SK-N-SH (cell line): ENCODE measurements around the gene SSMEM1. TPM values are rescaled to one million over a fixed set of nuclear protein-coding genes. Genes with fewer than 3 reads are reported as not detected.
"Not testable (repeated sequence)": the region's sequence is repeated elsewhere in the genome, so short reads cannot be mapped to it uniquely, and the experiment has no call there.

Experiments
- CTCF ChIA-PET: fragments of 300-600, 350-600 bp; formaldehyde crosslinking; extraction: SDS; loops from one replicate; lab custom pipeline; 2021; lab: Yijun Ruan, JAX
- POLR2A ChIA-PET: fragments of 350-600 bp; sonication (Branson Sonifier 250); formaldehyde crosslinking; extraction: SDS; loops from one replicate; lab custom pipeline; 2020; ENCODE audit warnings: antibody characterized with exemption, inconsistent platforms; lab: Yijun Ruan, JAX
- DNase-seq: peaks from one replicate; pipeline ENCODE4 v3.0.0; 2012
- H2AFZ ChIP-seq: fragments of 200-600 bp; sonication (generic); 2 replicates; pipeline ENCODE4 v1.8.1; 2016; ENCODE audit warnings: antibody characterized with exemption, mild to moderate bottlenecking, low read depth
- H3F3A ChIP-seq: fragments of 200-600 bp; sonication (generic); replicated peaks from 2 replicates; pipeline ENCODE3; 2016; ENCODE audit warnings: antibody characterized with exemption, mild to moderate bottlenecking; ENCODE audit not compliant: insufficient read depth
- H3K27ac ChIP-seq, 2 experiments: fragments of 200-500 bp in 1 of 2; fragments of 200-600 bp in 1 of 2; sonication (Bioruptor generic) in 1 of 2; sonication (generic), shearing (Covaris generic) in 1 of 2; 2 replicates each; pipeline versions ENCODE4 v1.5.1 to v1.6.1; 2014 to 2016; ENCODE audit warnings: low read depth in 2 of 2, inconsistent platforms in 1 of 2, low read length in 1 of 2, mild to moderate bottlenecking in 1 of 2, mixed read lengths in 1 of 2
- H3K27me3 ChIP-seq: fragments of 200-600 bp; sonication (generic), shearing (Covaris generic); 2 replicates; pipeline ENCODE4 v1.6.1; 2016; ENCODE audit warnings: mixed run types; ENCODE audit not compliant: insufficient read depth
- H3K36me3 ChIP-seq, 2 experiments: fragments of 200-500 bp in 1 of 2; fragments of 200-600 bp in 1 of 2; sonication (Bioruptor generic) in 1 of 2; sonication (generic) in 1 of 2; replicated peaks in 1 of 2; 2 replicates each; pipeline versions ENCODE3 to v1.5.1; 2014 to 2016; ENCODE audit warnings: low read length in 1 of 2, mild to moderate bottlenecking in 1 of 2; ENCODE audit not compliant: insufficient read depth in 2 of 2, control insufficient read depth in 1 of 2
- H3K4me1 ChIP-seq, 2 experiments: fragments of 200-500 bp in 1 of 2; fragments of 200-600 bp in 1 of 2; sonication (Bioruptor generic) in 1 of 2; sonication (generic), shearing (Covaris generic) in 1 of 2; 2 replicates each; pipeline versions ENCODE4 v1.5.1 to v1.6.1; 2014 to 2016; ENCODE audit warnings: low read depth in 1 of 2, low read length in 1 of 2, mixed run types in 1 of 2; ENCODE audit not compliant: insufficient read depth in 2 of 2, control insufficient read depth in 1 of 2
- H3K4me2 ChIP-seq: fragments of 200-600 bp; sonication (generic), shearing (Covaris generic); 2 replicates; pipeline ENCODE4 v1.6.1; 2017; ENCODE audit warnings: mixed run types
- H3K4me3 ChIP-seq, 2 experiments: fragments of 200-500 bp in 1 of 2; fragments of 200-600 bp in 1 of 2; sonication (Bioruptor generic) in 1 of 2; sonication (generic), shearing (Covaris generic) in 1 of 2; 2 replicates each; pipeline versions ENCODE4 v1.5.1 to v1.8.1; 2014 to 2016; ENCODE audit warnings: low read depth in 2 of 2, inconsistent platforms in 1 of 2, low read length in 1 of 2, mild to moderate bottlenecking in 1 of 2, mixed read lengths in 1 of 2, moderate library complexity in 1 of 2
- H3K79me2 ChIP-seq: fragments of 200-600 bp; sonication (generic); 2 replicates; pipeline ENCODE4 v1.8.1; 2017; ENCODE audit warnings: mild to moderate bottlenecking; ENCODE audit not compliant: insufficient read depth
- H3K9ac ChIP-seq: fragments of 200-600 bp; sonication (generic); 2 replicates; pipeline ENCODE4 v1.6.1; 2017; ENCODE audit warnings: mixed run types
- H3K9me2 ChIP-seq: fragments of 200-600 bp; sonication (generic); 2 replicates; pipeline ENCODE4 v1.6.1; 2017; ENCODE audit warnings: mixed run types
- H3K9me3 ChIP-seq: fragments of 200-600 bp; sonication (generic); 2 replicates; pipeline ENCODE4 v1.6.1; 2017; ENCODE audit warnings: mixed run types, mild to moderate bottlenecking, moderate library complexity
- H4K20me1 ChIP-seq: fragments of 200-600 bp; sonication (generic); 2 replicates; pipeline ENCODE4 v1.6.1; 2017; ENCODE audit warnings: mild to moderate bottlenecking, mixed run types; ENCODE audit not compliant: insufficient read depth
- ELF1 ChIP-seq: IDR thresholded peaks from 2 replicates; pipeline ENCODE4 v1.4.0; 2012
- EP300 ChIP-seq, 2 experiments: IDR thresholded peaks; 2 replicates each; pipeline versions ENCODE4 v1.4.0 to v1.6.1; 2012; ENCODE audit warnings: borderline replicate concordance in 1 of 2, low read depth in 1 of 2, low read length in 1 of 2
- FOSL2 ChIP-seq: IDR thresholded peaks from 2 replicates; pipeline ENCODE4 v1.4.0; 2012; ENCODE audit warnings: low read depth, mild to moderate bottlenecking, moderate library complexity, borderline replicate concordance
- RCOR1 ChIP-seq: fragments of 150-350 bp; IDR thresholded peaks from 2 replicates; pipeline ENCODE4 v1.6.1; 2017; ENCODE audit warnings: antibody characterized with exemption, low read length
- RFX5 ChIP-seq: IDR thresholded peaks from 2 replicates; pipeline ENCODE4 v1.6.1; 2012; ENCODE audit warnings: mild to moderate bottlenecking, improper control_type of control experiment, low read length
- SIN3A ChIP-seq: IDR thresholded peaks from 2 replicates; pipeline ENCODE4 v1.6.1; 2012; ENCODE audit warnings: low read depth, mild to moderate bottlenecking, low read length, moderate library complexity, borderline replicate concordance
- SMC3 ChIP-seq: IDR thresholded peaks from 2 replicates; pipeline ENCODE4 v1.6.1; 2012; ENCODE audit warnings: low read depth, low read length, improper control_type of control experiment
- WGBS: methylation state at CpG from one replicate; pipeline ENCODE4 v1.1.6; 2017; ENCODE audit warnings: low lambda C conversion rate; 5-methylcytosine and 5-hydroxymethylcytosine counted together
- polyA plus RNA-seq, 3 experiments: library from polyadenylated mRNA; depleted of rRNA; stranded (reverse); fragments of >200 nt; gene quantifications; 2 replicates each; pipeline ENCODE4 v1.2.3, GENCODE V29; 2012
- TF ChIP-seq, protein P1 (sequence below): IDR thresholded peaks from 2 replicates; pipeline ENCODE4 v1.4.0; 2012; ENCODE audit warnings: low read depth, borderline replicate concordance
- TF ChIP-seq, protein P2 (sequence below): fragments of 150-350 bp; IDR thresholded peaks from 2 replicates; pipeline ENCODE4 v1.6.1; 2016; ENCODE audit warnings: mild to moderate bottlenecking, low read depth, low read length
- TF ChIP-seq, protein P3 (sequence below): IDR thresholded peaks from 2 replicates; pipeline ENCODE4 v1.6.1; 2012; ENCODE audit warnings: mild to moderate bottlenecking, low read depth, low read length, moderate library complexity

SSMEM1 gene
- polyA plus RNA-seq, 1 of the 3 experiments (the other 2 are of a cell fraction): not detected

DNA sequence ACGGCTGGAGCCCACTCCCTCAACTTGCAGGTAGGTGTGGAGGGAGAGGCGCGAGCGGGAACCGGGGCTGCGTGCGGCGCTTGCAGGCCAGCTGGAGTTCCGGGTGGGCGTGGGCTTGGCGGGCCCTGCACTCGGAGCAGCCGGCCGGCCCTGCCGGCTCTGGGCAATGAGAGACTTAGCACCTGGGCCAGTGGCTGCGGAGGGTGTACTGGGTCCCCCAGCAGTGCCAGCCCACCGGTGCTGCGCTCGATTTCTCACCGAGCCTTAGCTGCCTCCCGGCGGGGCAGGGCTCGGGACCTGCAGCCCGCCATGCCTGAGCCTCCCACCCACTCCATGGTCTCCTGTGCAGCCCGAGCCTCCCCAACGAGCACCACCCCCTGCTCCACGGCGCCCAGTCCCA is 22.3 kb downstream of the SSMEM1 start:
- CTCF ChIA-PET: interaction anchor here (1.2 to 1.5 kb wide), 2 partner anchors 11 to 492 kb away, joined by 4 read pairs; no protein-coding TSS in a partner anchor
- POLR2A ChIA-PET, H3K4me3 ChIP-seq, H3K4me2 ChIP-seq, H2AFZ ChIP-seq, H3K9me3 ChIP-seq, H3K36me3 ChIP-seq, H3K9ac ChIP-seq, H3K79me2 ChIP-seq, H4K20me1 ChIP-seq, H3K27me3 ChIP-seq, H3K9me2 ChIP-seq, H3K27ac ChIP-seq, DNase-seq, H3F3A ChIP-seq: not testable (repeated sequence)
- H3K4me1 ChIP-seq: peaks cover 0 to 11% of the 10 kb centered on the region in 2 experiments; a peak in 2 of 4 replicates
- WGBS: 89% methylated on average over 18 of the region's 28 CpGs

DNA sequence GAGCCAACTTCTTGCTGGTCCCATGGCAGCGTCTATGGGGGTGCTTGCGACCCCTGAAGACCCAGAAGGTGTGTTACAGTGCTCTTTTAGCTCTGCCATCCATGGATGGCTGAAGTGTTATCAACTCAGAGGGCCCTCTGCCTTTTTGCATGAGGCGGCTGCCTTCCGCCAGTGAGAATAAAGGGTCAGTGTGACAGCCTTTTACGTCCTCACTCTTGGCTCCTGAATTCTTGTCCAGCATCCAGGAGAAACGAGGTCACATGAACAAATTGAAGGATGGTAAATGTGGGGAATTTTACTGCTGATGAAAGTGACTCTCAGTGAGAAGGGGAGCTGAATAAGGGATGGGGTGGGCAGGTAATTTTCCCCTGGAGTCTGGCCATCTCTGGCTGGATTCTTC is 24.1 kb downstream of the SSMEM1 start:
- H3K4me2 ChIP-seq: no peak overlapping the region
- CTCF ChIA-PET: interaction anchor here (1.2 kb wide), 1 partner anchor 10 kb away, joined by 3 read pairs; no protein-coding TSS in a partner anchor
- POLR2A ChIA-PET: no interaction called here

DNA sequence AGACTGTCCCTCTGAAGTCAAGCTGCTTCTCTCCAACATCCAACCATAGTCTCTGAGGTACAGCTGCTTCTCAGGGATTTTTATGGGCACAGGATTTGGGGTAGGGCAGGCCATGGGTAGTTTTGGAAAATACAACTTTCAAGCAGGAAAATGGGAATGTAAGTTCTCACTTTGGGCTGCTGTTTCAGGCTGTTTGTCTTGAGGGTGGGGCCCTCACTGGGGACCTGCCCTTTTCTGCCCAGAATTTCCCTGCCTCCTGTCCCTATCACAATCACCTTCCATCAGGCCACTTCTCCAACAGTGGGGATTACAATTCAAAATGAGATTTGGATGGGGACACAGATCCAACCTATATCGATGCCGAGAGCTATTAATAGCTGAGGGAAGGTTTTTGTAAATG is 24.5 kb downstream of the SSMEM1 start:
- H3K4me2 ChIP-seq: no peak overlapping the region
- CTCF ChIA-PET: interaction anchor here (1.2 kb wide), 1 partner anchor 10 kb away, joined by 3 read pairs; no protein-coding TSS in a partner anchor
- 93% methylated on average over 2 of the region's 2 CpGs for WGBS
- no peak overlapping the region for H2AFZ ChIP-seq
- no peaks in the 10 kb centered on the region for H3K9me3 ChIP-seq
- no peak overlapping the region for H3K4me3 ChIP-seq
- H3K79me2 ChIP-seq: no peaks in the 10 kb centered on the region
- no peaks in the 10 kb centered on the region for H3K36me3 ChIP-seq
- H3K9ac ChIP-seq: no peak overlapping the region
- H4K20me1 ChIP-seq: no peaks in the 10 kb centered on the region
- no peak overlapping the region for H3K27ac ChIP-seq
- no peak for DNase-seq
- POLR2A ChIA-PET: no interaction called here
- H3K27me3 ChIP-seq: no peaks in the 10 kb centered on the region
- H3K4me1 ChIP-seq: peaks cover 0 to 11% of the 10 kb centered on the region in 2 experiments; a peak in 2 of 4 replicates
- no peaks in the 10 kb centered on the region for H3F3A ChIP-seq
- no peaks in the 10 kb centered on the region for H3K9me2 ChIP-seq
- TF ChIP-seq RFX5 (no peak), SIN3A (no peak), EP300 (IDR thresholded peaks at IDR 0.05; ENCODE audit: borderline replicate concordance in 1 of 2, low read depth in 1 of 2, low read length in 1 of 2) (no peak), ELF1 (no peak), RCOR1 (no peak)
- TF ChIP-seq, protein P1, sequence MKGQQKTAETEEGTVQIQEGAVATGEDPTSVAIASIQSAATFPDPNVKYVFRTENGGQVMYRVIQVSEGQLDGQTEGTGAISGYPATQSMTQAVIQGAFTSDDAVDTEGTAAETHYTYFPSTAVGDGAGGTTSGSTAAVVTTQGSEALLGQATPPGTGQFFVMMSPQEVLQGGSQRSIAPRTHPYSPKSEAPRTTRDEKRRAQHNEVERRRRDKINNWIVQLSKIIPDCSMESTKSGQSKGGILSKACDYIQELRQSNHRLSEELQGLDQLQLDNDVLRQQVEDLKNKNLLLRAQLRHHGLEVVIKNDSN: no peak
- TF ChIP-seq, protein P2, sequence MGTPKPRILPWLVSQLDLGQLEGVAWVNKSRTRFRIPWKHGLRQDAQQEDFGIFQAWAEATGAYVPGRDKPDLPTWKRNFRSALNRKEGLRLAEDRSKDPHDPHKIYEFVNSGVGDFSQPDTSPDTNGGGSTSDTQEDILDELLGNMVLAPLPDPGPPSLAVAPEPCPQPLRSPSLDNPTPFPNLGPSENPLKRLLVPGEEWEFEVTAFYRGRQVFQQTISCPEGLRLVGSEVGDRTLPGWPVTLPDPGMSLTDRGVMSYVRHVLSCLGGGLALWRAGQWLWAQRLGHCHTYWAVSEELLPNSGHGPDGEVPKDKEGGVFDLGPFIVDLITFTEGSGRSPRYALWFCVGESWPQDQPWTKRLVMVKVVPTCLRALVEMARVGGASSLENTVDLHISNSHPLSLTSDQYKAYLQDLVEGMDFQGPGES: no peak
- TF ChIP-seq, protein P3, sequence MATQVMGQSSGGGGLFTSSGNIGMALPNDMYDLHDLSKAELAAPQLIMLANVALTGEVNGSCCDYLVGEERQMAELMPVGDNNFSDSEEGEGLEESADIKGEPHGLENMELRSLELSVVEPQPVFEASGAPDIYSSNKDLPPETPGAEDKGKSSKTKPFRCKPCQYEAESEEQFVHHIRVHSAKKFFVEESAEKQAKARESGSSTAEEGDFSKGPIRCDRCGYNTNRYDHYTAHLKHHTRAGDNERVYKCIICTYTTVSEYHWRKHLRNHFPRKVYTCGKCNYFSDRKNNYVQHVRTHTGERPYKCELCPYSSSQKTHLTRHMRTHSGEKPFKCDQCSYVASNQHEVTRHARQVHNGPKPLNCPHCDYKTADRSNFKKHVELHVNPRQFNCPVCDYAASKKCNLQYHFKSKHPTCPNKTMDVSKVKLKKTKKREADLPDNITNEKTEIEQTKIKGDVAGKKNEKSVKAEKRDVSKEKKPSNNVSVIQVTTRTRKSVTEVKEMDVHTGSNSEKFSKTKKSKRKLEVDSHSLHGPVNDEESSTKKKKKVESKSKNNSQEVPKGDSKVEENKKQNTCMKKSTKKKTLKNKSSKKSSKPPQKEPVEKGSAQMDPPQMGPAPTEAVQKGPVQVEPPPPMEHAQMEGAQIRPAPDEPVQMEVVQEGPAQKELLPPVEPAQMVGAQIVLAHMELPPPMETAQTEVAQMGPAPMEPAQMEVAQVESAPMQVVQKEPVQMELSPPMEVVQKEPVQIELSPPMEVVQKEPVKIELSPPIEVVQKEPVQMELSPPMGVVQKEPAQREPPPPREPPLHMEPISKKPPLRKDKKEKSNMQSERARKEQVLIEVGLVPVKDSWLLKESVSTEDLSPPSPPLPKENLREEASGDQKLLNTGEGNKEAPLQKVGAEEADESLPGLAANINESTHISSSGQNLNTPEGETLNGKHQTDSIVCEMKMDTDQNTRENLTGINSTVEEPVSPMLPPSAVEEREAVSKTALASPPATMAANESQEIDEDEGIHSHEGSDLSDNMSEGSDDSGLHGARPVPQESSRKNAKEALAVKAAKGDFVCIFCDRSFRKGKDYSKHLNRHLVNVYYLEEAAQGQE: no peak
- TF ChIP-seq, all 33 proteins: peak for 0

More for the DNA sequence above, 24.1 kb downstream of the SSMEM1 start:
- Histone ChIP-seq H3K79me2 (no peaks in the 10 kb centered on the region), H3K9me3 (no peaks in the 10 kb centered on the region), H2AFZ (no peak overlapping the region), H3K9ac (no peak overlapping the region), H4K20me1 (no peaks in the 10 kb centered on the region), H3K4me1 (peaks cover 0 to 11% of the 10 kb centered on the region in 2 experiments; a peak in 2 of 4 replicates), H3K4me3 (no peak overlapping the region), H3F3A (no peaks in the 10 kb centered on the region), H3K36me3 (no peaks in the 10 kb centered on the region), H3K27me3 (no peaks in the 10 kb centered on the region), H3K9me2 (no peaks in the 10 kb centered on the region), H3K27ac (no peak overlapping the region)
- WGBS: 66% methylated on average over 6 of the region's 6 CpGs
- no peak for DNase-seq
- TF ChIP-seq SMC3 (no peak), FOSL2 (no peak)
